Naive thymus-derived CD4-positive, alpha-beta T cell (primary cell): ENCODE results near the gene ACR. TPM values are rescaled to one million over a fixed set of nuclear protein-coding genes. Genes with fewer than 3 reads are reported as not detected.
"Not testable (repeated sequence)": the region's sequence is repeated elsewhere in the genome, so short reads cannot be mapped to it uniquely, and the experiment has no call there.

Experiments
- ATAC-seq: fragments of 150-1000 bp; cut with Tn5 transposase; 2 replicates; pipeline ENCODE4 v1.10.0; 2021; ENCODE audit warnings: mild to moderate bottlenecking, moderate library complexity
- CTCF ChIA-PET: fragments of 350-600 bp; sonication (Branson Sonifier 250); formaldehyde crosslinking; loops from one replicate; lab custom pipeline; 2021; ENCODE audit warnings: antibody characterized with exemption; lab: Charles Lee
- POLR2A ChIA-PET: fragments of 350-600 bp; sonication (Branson Sonifier 250); formaldehyde crosslinking; loops from one replicate; lab custom pipeline; 2021; ENCODE audit warnings: antibody characterized with exemption, inconsistent platforms; lab: Charles Lee
- DNase-seq, 9 donors: peaks; one replicate each; pipeline versions ENCODE4 v3.0.0 to v3.0.0-alpha.2; 2020 to 2022; ENCODE audit warnings: mixed read lengths in 1 of 9
- H3K27ac ChIP-seq: one replicate; pipeline ENCODE4 v1.7.0; 2013; ENCODE audit warnings: mild to moderate bottlenecking, low read depth, low read length, moderate library complexity
- H3K27me3 ChIP-seq, 2 donors: one replicate each; pipeline ENCODE4 v1.7.0; 2013; ENCODE audit warnings: low read length in 2 of 2, mild to moderate bottlenecking in 2 of 2, moderate library complexity in 2 of 2; ENCODE audit not compliant: control insufficient read depth in 2 of 2, insufficient read depth in 2 of 2
- H3K36me3 ChIP-seq, 3 experiments: 1 replicate in 2 of 3; 2 replicates in 1 of 3; pipeline ENCODE4 v1.7.0; 2013; ENCODE audit warnings: low read length in 3 of 3, mild to moderate bottlenecking in 3 of 3, moderate library complexity in 1 of 3; ENCODE audit not compliant: insufficient read depth in 3 of 3, control insufficient read depth in 2 of 3
- H3K4me1 ChIP-seq, 2 donors: one replicate each; pipeline ENCODE4 v1.7.0; 2013; ENCODE audit warnings: low read length in 2 of 2, mild to moderate bottlenecking in 2 of 2, moderate library complexity in 1 of 2; ENCODE audit not compliant: control insufficient read depth in 2 of 2, insufficient read depth in 2 of 2
- H3K4me3 ChIP-seq: 2 replicates; pipeline ENCODE4 v1.7.0; 2013; ENCODE audit warnings: mild to moderate bottlenecking, low read length
- H3K9me3 ChIP-seq, 3 experiments: 1 replicate in 2 of 3; 2 replicates in 1 of 3; pipeline ENCODE4 v1.7.0; 2013; ENCODE audit warnings: low read length in 3 of 3; ENCODE audit not compliant: control insufficient read depth in 2 of 3
- H3K27ac Mint-ChIP-seq, 9 donors: one replicate each; pipeline ENCODE4 v1.8.0; 2020 to 2022; ENCODE audit warnings: mixed read lengths in 9 of 9, mild to moderate bottlenecking in 8 of 9, moderate library complexity in 5 of 9, inconsistent platforms in 2 of 9
- H3K27me3 Mint-ChIP-seq, 5 donors: one replicate each; pipeline ENCODE4 v1.8.0; 2021 to 2022; ENCODE audit warnings: mixed read lengths in 5 of 5, mild to moderate bottlenecking in 1 of 5
- H3K36me3 Mint-ChIP-seq, 5 donors: one replicate each; pipeline ENCODE4 v1.8.0; 2020 to 2022; ENCODE audit warnings: mixed read lengths in 5 of 5, mild to moderate bottlenecking in 3 of 5, inconsistent platforms in 1 of 5
- H3K4me1 Mint-ChIP-seq, 7 donors: one replicate each; pipeline ENCODE4 v1.8.0; 2020 to 2022; ENCODE audit warnings: mixed read lengths in 7 of 7, mild to moderate bottlenecking in 3 of 7, inconsistent platforms in 1 of 7
- H3K4me3 Mint-ChIP-seq, 10 donors: one replicate each; pipeline ENCODE4 v1.8.0; 2020 to 2022; ENCODE audit warnings: mild to moderate bottlenecking in 10 of 10, mixed read lengths in 10 of 10, moderate library complexity in 6 of 10, inconsistent platforms in 2 of 10
- H3K9me3 Mint-ChIP-seq, 11 donors: one replicate each; pipeline ENCODE4 v1.8.0; 2020 to 2022; ENCODE audit warnings: mixed read lengths in 11 of 11, mild to moderate bottlenecking in 4 of 11, inconsistent platforms in 1 of 11, moderate library complexity in 1 of 11
- intact Hi-C, 2 donors: fragments of 100-400 bp; cut with micrococcal nuclease; formaldehyde crosslinking; loops; one replicate each; pipeline ENCODE4 v1.15.1; 2023
- polyA plus RNA-seq, 2 donors: library from polyadenylated mRNA; unstranded; fragments of 300-500 nt; fragmentation: Illumina TruSeq; gene quantifications; one replicate each; pipeline ENCODE4 v1.2.3, GENCODE V29; 2021
- total RNA-seq, 6 experiments: library from RNA in 5 of 6; stranded (reverse) in 5 of 6; gene quantifications; 1 replicate in 5 of 6; 2 replicates in 1 of 6; pipeline ENCODE4 v1.2.3 and lab custom pipeline; 2021 to 2026

ACR gene
- total and polyA plus RNA-seq, 7 experiments from 2014 or later, result not detected

DNA sequence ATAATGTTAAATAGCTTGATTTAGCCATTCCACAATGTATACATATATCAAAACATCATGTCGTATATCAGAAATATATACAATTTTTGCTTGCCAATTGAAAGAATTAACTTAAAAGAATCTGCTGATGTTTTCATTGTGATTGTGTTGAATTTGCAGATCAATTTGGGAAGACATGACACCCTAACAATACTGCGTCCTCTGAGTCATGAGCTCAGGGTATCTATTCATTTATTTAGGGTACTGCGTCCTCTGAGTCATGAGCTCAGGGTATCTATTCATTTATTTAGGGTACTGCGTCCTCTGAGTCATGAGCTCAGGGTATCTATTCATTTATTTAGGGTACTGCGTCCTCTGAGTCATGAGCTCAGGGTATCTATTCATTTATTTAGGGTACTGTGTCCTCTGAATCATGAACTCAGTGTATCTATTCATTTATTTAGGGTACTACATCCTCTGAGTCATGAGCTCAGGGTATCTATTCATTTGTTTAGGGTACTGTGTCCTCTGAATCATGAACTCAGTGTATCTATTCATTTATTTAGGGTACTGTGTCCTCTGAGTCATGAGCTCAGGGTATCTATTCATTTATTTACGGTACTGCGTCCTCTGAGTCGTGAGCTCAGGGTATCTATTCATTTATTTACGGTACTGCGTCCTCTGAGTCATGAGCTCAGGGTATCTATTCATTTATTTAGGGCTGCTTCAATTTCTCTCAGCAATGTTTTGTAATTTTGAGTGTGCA is 21.8 kb downstream of the ACR start:
- H3K27me3 Mint-ChIP-seq, DNase-seq, intact Hi-C loops, H3K4me3 ChIP-seq, H3K36me3 Mint-ChIP-seq, H3K27ac Mint-ChIP-seq, H3K4me1 ChIP-seq, ATAC-seq, H3K4me3 Mint-ChIP-seq, H3K27me3 ChIP-seq, CTCF ChIA-PET, H3K9me3 ChIP-seq, POLR2A ChIA-PET, H3K9me3 Mint-ChIP-seq, H3K27ac ChIP-seq, H3K36me3 ChIP-seq: not testable (repeated sequence)
- peaks cover 2 to 21% (median 19%) of the 10 kb centered on the region in 7 donors for H3K4me1 Mint-ChIP-seq

- Mint-ChIP-seq H3K4me1 (peaks cover 0 to 14% (median 9%) of the 10 kb centered on the region in 7 donors), H3K27ac (peak overlapping the region in 1 of 9 donors; percentile 56)
- H3K36me3 ChIP-seq, H3K27ac ChIP-seq, H3K4me3 Mint-ChIP-seq, POLR2A ChIA-PET, H3K27me3 Mint-ChIP-seq, H3K9me3 Mint-ChIP-seq, intact Hi-C loops, DNase-seq, H3K9me3 ChIP-seq, H3K4me1 ChIP-seq, CTCF ChIA-PET, H3K36me3 Mint-ChIP-seq, ATAC-seq, H3K4me3 ChIP-seq, H3K27me3 ChIP-seq: not testable (repeated sequence)
Observed at GRCh38 chr22:50761829-50762228, 23.8 kb downstream of the ACR start.

DNA sequence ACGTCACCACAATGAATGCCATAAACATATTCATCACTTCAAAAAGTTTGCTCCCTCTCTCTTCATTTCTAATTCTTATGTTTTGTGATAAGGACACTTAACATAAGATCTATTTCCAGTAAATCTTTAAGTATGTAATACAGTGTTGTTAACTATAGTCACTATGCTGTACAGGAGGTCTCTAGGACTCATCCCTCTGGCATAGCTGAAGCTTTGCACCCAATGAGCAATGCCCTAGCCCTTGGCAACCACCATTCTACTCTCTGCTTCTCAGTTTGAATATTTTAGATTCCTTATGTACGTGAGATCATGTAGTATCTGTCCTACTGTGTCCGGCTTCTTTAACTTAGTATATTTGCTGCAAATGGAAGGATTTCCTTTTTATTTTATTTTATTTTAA is 26.3 kb downstream of the ACR start:
- H3K4me1 ChIP-seq, H3K4me1 Mint-ChIP-seq, POLR2A ChIA-PET, H3K27ac ChIP-seq, H3K27me3 Mint-ChIP-seq, H3K4me3 ChIP-seq, DNase-seq, H3K36me3 ChIP-seq, H3K9me3 ChIP-seq, H3K27ac Mint-ChIP-seq, H3K36me3 Mint-ChIP-seq, H3K9me3 Mint-ChIP-seq, intact Hi-C loops, H3K27me3 ChIP-seq, ATAC-seq, CTCF ChIA-PET, H3K4me3 Mint-ChIP-seq: not testable (repeated sequence)

GRCh38 chr22:50775132-50775531 is 37.1 kb downstream of the ACR start:
- CTCF ChIA-PET, H3K27ac Mint-ChIP-seq, H3K4me1 Mint-ChIP-seq, H3K9me3 Mint-ChIP-seq, H3K36me3 ChIP-seq, H3K4me3 ChIP-seq, H3K4me1 ChIP-seq, H3K9me3 ChIP-seq, H3K36me3 Mint-ChIP-seq, H3K27me3 ChIP-seq, intact Hi-C loops, H3K4me3 Mint-ChIP-seq, H3K27me3 Mint-ChIP-seq, H3K27ac ChIP-seq, POLR2A ChIA-PET: not testable (repeated sequence)
- ATAC-seq (peak; percentile 40), DNase-seq (peak in 1 of 9 donors; percentile 5)

DNA sequence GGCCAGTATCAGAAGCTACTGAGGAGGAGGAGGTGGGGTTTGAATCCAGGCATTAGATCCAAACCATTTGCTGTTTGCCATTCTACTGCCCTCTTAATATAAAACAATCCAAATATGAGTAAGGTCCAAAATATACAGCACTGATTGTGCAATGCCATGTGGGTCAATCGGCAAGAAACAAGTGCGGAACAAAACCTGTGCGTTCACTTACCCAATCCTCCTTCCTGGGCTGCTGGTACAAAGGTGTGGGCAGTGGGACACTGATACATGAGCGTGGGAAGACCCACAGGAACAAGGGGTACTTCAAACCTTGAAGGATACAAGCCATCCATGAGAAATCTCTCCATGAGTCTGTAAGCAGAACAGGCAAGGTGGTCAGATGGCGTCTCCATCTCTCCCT is 39.6 kb downstream of the ACR start:
- ATAC-seq, H3K36me3 ChIP-seq, H3K27me3 Mint-ChIP-seq, H3K9me3 Mint-ChIP-seq, POLR2A ChIA-PET, H3K4me1 ChIP-seq, DNase-seq, H3K4me3 Mint-ChIP-seq, H3K27ac Mint-ChIP-seq, CTCF ChIA-PET, H3K4me1 Mint-ChIP-seq, H3K27me3 ChIP-seq, H3K27ac ChIP-seq, intact Hi-C loops, H3K4me3 ChIP-seq, H3K36me3 Mint-ChIP-seq, H3K9me3 ChIP-seq: not testable (repeated sequence)

GRCh38 chr22:50780244-50780643 is 42.2 kb downstream of the ACR start:
- intact Hi-C loops, H3K9me3 Mint-ChIP-seq, H3K9me3 ChIP-seq, ATAC-seq, CTCF ChIA-PET, H3K27ac ChIP-seq, POLR2A ChIA-PET, H3K27me3 ChIP-seq, DNase-seq, H3K27me3 Mint-ChIP-seq, H3K4me1 ChIP-seq, H3K36me3 Mint-ChIP-seq, H3K36me3 ChIP-seq, H3K4me3 ChIP-seq, H3K4me3 Mint-ChIP-seq: not testable (repeated sequence)
- Mint-ChIP-seq H3K27ac (peak overlapping the region in 1 of 9 donors; percentile 41), H3K4me1 (peaks cover 5 to 10% (median 9%) of the 10 kb centered on the region in 7 donors)

DNA sequence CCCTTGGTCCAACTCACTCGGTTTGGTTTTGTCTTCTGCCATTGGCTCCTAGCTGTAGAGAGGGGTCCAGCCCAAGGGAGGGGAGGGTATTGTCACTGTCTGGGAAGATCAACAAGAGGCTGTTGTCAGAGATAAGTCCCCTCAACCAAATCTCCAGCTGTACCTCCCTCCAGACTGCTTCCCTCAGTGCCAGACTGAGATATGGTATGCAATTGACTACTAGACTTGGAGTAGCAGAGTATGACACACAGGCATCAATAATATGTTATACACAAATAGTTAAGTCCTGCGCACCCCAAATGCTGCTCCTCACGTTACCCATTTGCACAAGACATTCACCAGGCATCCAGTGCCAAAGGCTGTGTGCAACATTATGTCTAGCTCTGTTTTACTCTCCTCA is 44.2 kb downstream of the ACR start:
- H3K27ac ChIP-seq, H3K27me3 Mint-ChIP-seq, H3K9me3 Mint-ChIP-seq, H3K4me3 ChIP-seq, intact Hi-C loops, ATAC-seq, H3K36me3 ChIP-seq, H3K4me1 ChIP-seq, POLR2A ChIA-PET, H3K36me3 Mint-ChIP-seq, CTCF ChIA-PET, H3K9me3 ChIP-seq, DNase-seq, H3K27me3 ChIP-seq: not testable (repeated sequence)
- Mint-ChIP-seq H3K4me1 (peaks cover 5 to 10% (median 9%) of the 10 kb centered on the region in 7 donors), H3K27ac (peak overlapping the region in 3 of 9 donors; percentile 67 to 69 (median 69)), H3K4me3 (peak overlapping the region in 9 of 10 donors; percentile 33 to 81 (median 53))
